Keratinocyte (primary cell): ENCODE results near the gene NUFIP2.

ENCODE experiments used
- EZH2 ChIP-seq: IDR thresholded peaks from one replicate; pipeline ENCODE4 v1.6.1; 2012; ENCODE audit warnings: inconsistent platforms, mild to moderate bottlenecking, low read length, moderate library complexity
- TF ChIP-seq, protein P1 (sequence below), 3 experiments: IDR thresholded peaks in 1 of 3; conservative IDR thresholded peaks in 1 of 3; optimal IDR thresholded peaks in 1 of 3; 2 replicates in 2 of 3; 3 replicates in 1 of 3; pipeline versions ENCODE3 to v1.5.1; 2011; ENCODE audit warnings: low read length in 3 of 3, mild to moderate bottlenecking in 3 of 3, moderate library complexity in 2 of 3, control low read depth in 1 of 3, inconsistent platforms in 1 of 3; ENCODE audit not compliant: insufficient read depth in 2 of 3; ENCODE audit errors: extremely low read depth in 1 of 3

- TF ChIP-seq, protein P1, sequence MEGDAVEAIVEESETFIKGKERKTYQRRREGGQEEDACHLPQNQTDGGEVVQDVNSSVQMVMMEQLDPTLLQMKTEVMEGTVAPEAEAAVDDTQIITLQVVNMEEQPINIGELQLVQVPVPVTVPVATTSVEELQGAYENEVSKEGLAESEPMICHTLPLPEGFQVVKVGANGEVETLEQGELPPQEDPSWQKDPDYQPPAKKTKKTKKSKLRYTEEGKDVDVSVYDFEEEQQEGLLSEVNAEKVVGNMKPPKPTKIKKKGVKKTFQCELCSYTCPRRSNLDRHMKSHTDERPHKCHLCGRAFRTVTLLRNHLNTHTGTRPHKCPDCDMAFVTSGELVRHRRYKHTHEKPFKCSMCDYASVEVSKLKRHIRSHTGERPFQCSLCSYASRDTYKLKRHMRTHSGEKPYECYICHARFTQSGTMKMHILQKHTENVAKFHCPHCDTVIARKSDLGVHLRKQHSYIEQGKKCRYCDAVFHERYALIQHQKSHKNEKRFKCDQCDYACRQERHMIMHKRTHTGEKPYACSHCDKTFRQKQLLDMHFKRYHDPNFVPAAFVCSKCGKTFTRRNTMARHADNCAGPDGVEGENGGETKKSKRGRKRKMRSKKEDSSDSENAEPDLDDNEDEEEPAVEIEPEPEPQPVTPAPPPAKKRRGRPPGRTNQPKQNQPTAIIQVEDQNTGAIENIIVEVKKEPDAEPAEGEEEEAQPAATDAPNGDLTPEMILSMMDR (optimal IDR thresholded peaks at IDR 0.05 in 1 of 3, IDR thresholded peaks at IDR 0.05 in 1 of 3, conservative IDR thresholded peaks at IDR 0.05 in 1 of 3; ENCODE audit: extremely low read depth in 1 of 3, insufficient read depth in 2 of 3, low read length in 3 of 3) = no peak
- no peak for TF ChIP-seq EZH2
Observed at GRCh38 chr17:29292992-29293889, 707 bp downstream of the NUFIP2 start.
